HG03571 (cell line): ENCODE results near the gene GGNBP2.

Experiments
- ATAC-seq: cut with Tn5 transposase; IDR thresholded peaks from one replicate; pipeline ENCODE4 v1.9.1; 2021; ENCODE audit not compliant: unreplicated experiment

Gene GGNBP2

GRCh38 chr17:36512641-36513040, 32.1 kb upstream of the GGNBP2 start:
- no peak for ATAC-seq

- ATAC-seq, result no peak
Measured at GRCh38 chr17:36514856-36515255, 29.9 kb upstream of the GGNBP2 start.

- no peak for ATAC-seq
Measured at GRCh38 chr17:36515837-36516236, 28.9 kb upstream of the GGNBP2 start.

GRCh38 chr17:36523113-36523512, 21.6 kb upstream of the GGNBP2 start:
- no peak for ATAC-seq

GRCh38 chr17:36524428-36524876, 20.3 kb upstream of the GGNBP2 start:
- ATAC-seq, result no peak

GRCh38 chr17:36525113-36525512, 19.6 kb upstream of the GGNBP2 start:
- ATAC-seq, result no peak

GRCh38 chr17:36525888-36526287, 18.8 kb upstream of the GGNBP2 start:
- no peak for ATAC-seq

- no peak for ATAC-seq
Measured at GRCh38 chr17:36527621-36528250, 17.0 kb upstream of the GGNBP2 start.

- ATAC-seq, result no peak
Measured at GRCh38 chr17:36529121-36529520, 15.6 kb upstream of the GGNBP2 start.

GRCh38 chr17:36532435-36532975, 12.2 kb upstream of the GGNBP2 start:
- ATAC-seq, result no peak

GRCh38 chr17:36533935-36534839, 10.5 kb upstream of the GGNBP2 start:
- ATAC-seq, result peak; percentile 24

GRCh38 chr17:36534840-36535668, 9.7 kb upstream of the GGNBP2 start, which contains the start of the genes MYO19 and PIGW:
Gene MYO19, minus strand, starts transcription at chr17:36534868. Its CDS starts 2,330 bp downstream, at chr17:36532538.
Gene PIGW, plus strand, starts transcription at chr17:36534987. Its CDS starts 2,115 bp downstream, at chr17:36537102.
- peak; percentile 51 for ATAC-seq

GRCh38 chr17:36535669-36536081, 9.0 kb upstream of the GGNBP2 start:
- ATAC-seq, result no peak

GRCh38 chr17:36540696-36541095, 4.0 kb upstream of the GGNBP2 start:
- no peak for ATAC-seq

GRCh38 chr17:36542755-36543154, 2.0 kb upstream of the GGNBP2 start:
- no peak for ATAC-seq

GRCh38 chr17:36544044-36544306, 744 bp upstream of the GGNBP2 start:
- no peak for ATAC-seq

- ATAC-seq, result peak; percentile 45
Measured at GRCh38 chr17:36545077-36545464, 352 bp downstream of the GGNBP2 start.

- ATAC-seq, result peak; percentile 48
Measured at GRCh38 chr17:36545465-36546417, 1.0 kb downstream of the GGNBP2 start.

GRCh38 chr17:36546418-36547093, 1.8 kb downstream of the GGNBP2 start:
- no peak for ATAC-seq
